ENCODE measurements around the gene ZER1.

- TF ChIP-seq, protein P1, sequence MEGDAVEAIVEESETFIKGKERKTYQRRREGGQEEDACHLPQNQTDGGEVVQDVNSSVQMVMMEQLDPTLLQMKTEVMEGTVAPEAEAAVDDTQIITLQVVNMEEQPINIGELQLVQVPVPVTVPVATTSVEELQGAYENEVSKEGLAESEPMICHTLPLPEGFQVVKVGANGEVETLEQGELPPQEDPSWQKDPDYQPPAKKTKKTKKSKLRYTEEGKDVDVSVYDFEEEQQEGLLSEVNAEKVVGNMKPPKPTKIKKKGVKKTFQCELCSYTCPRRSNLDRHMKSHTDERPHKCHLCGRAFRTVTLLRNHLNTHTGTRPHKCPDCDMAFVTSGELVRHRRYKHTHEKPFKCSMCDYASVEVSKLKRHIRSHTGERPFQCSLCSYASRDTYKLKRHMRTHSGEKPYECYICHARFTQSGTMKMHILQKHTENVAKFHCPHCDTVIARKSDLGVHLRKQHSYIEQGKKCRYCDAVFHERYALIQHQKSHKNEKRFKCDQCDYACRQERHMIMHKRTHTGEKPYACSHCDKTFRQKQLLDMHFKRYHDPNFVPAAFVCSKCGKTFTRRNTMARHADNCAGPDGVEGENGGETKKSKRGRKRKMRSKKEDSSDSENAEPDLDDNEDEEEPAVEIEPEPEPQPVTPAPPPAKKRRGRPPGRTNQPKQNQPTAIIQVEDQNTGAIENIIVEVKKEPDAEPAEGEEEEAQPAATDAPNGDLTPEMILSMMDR (IDR thresholded peaks at IDR 0.05; ENCODE audit: low read length) = no peak
- no peak for TF ChIP-seq EZH2phosphoT487 (IDR thresholded peaks at IDR 0.05; ENCODE audit: low read length)
Observed at GRCh38 chr9:128732576-128732975, 39.2 kb downstream of the ZER1 start.
